Neural progenitor cell (in vitro differentiated cells): Measurements from ENCODE around the gene MGAT3. TPM values are rescaled to one million over a fixed set of nuclear protein-coding genes. Genes with fewer than 3 reads are reported as not detected.

Experiments used
- DNase-seq: peaks from one replicate; pipeline ENCODE4 v3.0.0-alpha.2; 2016; ENCODE audit warnings: low spot score
- H2AFZ ChIP-seq: fragments of 200-600 bp; sonication (generic); replicated peaks from 2 replicates; pipeline ENCODE4 v1.6.1; 2016; ENCODE audit warnings: antibody characterized with exemption
- H3F3A ChIP-seq: fragments of 200-600 bp; sonication (generic); 2 replicates; pipeline ENCODE4 v1.6.1; 2016; ENCODE audit warnings: antibody characterized with exemption, low read depth
- H3K27ac ChIP-seq: fragments of 200-600 bp; sonication (generic); 2 replicates; pipeline ENCODE4 v1.5.1; 2016; ENCODE audit warnings: mild to moderate bottlenecking
- H3K27me3 ChIP-seq: fragments of 200-600 bp; sonication (generic); 2 replicates; pipeline ENCODE4 v1.6.1; 2016; ENCODE audit warnings: mild to moderate bottlenecking, moderate library complexity
- H3K36me3 ChIP-seq: fragments of 200-600 bp; sonication (generic); 2 replicates; pipeline ENCODE4 v1.5.1; 2016
- H3K4me1 ChIP-seq: fragments of 200-600 bp; sonication (generic); 2 replicates; pipeline ENCODE4 v1.6.1; 2016; ENCODE audit warnings: mixed run types
- H3K4me2 ChIP-seq: fragments of 200-600 bp; sonication (generic); 2 replicates; pipeline ENCODE4 v1.6.1; 2016
- H3K4me3 ChIP-seq: fragments of 200-600 bp; sonication (generic); 2 replicates; pipeline ENCODE4 v1.5.1; 2016
- H3K79me2 ChIP-seq: fragments of 200-600 bp; sonication (generic); 2 replicates; pipeline ENCODE4 v1.6.1; 2016; ENCODE audit warnings: low read depth
- H3K9ac ChIP-seq: fragments of 200-600 bp; sonication (generic); 2 replicates; pipeline ENCODE4 v1.6.1; 2016
- H3K9me3 ChIP-seq: fragments of 200-600 bp; sonication (generic); 2 replicates; pipeline ENCODE4 v1.5.1; 2016; ENCODE audit warnings: low read depth
- H4K20me1 ChIP-seq: fragments of 200-600 bp; sonication (generic); 2 replicates; pipeline ENCODE4 v1.6.1; 2016; ENCODE audit warnings: low read depth
- H3K27ac Mint-ChIP-seq: 3 replicates; pipeline ENCODE4 v1.8.0; 2021; ENCODE audit warnings: mixed read lengths
- H3K27me3 Mint-ChIP-seq: 2 replicates; pipeline ENCODE4 v1.8.0; 2022; ENCODE audit warnings: low read depth, mild to moderate bottlenecking, inconsistent platforms, moderate library complexity, mixed read lengths; ENCODE audit not compliant: insufficient read depth
- H3K36me3 Mint-ChIP-seq: 3 replicates; pipeline ENCODE4 v1.8.0; 2021; ENCODE audit warnings: mixed read lengths
- H3K4me1 Mint-ChIP-seq: 3 replicates; pipeline ENCODE4 v1.8.0; 2021; ENCODE audit warnings: mixed read lengths
- H3K4me3 Mint-ChIP-seq: 3 replicates; pipeline ENCODE4 v1.8.0; 2021; ENCODE audit warnings: mild to moderate bottlenecking, moderate library complexity, mixed read lengths
- H3K9me3 Mint-ChIP-seq: 3 replicates; pipeline ENCODE4 v1.8.0; 2020; ENCODE audit warnings: mixed read lengths
- EZH2 ChIP-seq: fragments of 200-600 bp; sonication (generic); IDR thresholded peaks from 2 replicates; pipeline ENCODE4 v1.6.1; 2017; ENCODE audit warnings: antibody characterized with exemption, mild to moderate bottlenecking, moderate library complexity
- EZH2phosphoT487 ChIP-seq: fragments of 200-600 bp; sonication (generic); IDR thresholded peaks from 2 replicates; pipeline ENCODE4 v1.6.1; 2017; ENCODE audit warnings: antibody characterized with exemption
- total RNA-seq: library from RNA; depleted of rRNA; stranded (reverse); fragments of >200 nt; gene quantifications from 2 replicates; pipeline ENCODE4 v1.2.3, GENCODE V29; 2015; ENCODE audit warnings: low replicate concordance
- TF ChIP-seq, protein P1 (sequence below): fragments of 200-600 bp; sonication (generic); IDR thresholded peaks from 2 replicates; pipeline ENCODE4 v1.5.1; 2017; ENCODE audit warnings: antibody characterized with exemption, mild to moderate bottlenecking

Gene MGAT3
- total RNA-seq, 1 donor from 2014 or later: 7.5 TPM

DNA sequence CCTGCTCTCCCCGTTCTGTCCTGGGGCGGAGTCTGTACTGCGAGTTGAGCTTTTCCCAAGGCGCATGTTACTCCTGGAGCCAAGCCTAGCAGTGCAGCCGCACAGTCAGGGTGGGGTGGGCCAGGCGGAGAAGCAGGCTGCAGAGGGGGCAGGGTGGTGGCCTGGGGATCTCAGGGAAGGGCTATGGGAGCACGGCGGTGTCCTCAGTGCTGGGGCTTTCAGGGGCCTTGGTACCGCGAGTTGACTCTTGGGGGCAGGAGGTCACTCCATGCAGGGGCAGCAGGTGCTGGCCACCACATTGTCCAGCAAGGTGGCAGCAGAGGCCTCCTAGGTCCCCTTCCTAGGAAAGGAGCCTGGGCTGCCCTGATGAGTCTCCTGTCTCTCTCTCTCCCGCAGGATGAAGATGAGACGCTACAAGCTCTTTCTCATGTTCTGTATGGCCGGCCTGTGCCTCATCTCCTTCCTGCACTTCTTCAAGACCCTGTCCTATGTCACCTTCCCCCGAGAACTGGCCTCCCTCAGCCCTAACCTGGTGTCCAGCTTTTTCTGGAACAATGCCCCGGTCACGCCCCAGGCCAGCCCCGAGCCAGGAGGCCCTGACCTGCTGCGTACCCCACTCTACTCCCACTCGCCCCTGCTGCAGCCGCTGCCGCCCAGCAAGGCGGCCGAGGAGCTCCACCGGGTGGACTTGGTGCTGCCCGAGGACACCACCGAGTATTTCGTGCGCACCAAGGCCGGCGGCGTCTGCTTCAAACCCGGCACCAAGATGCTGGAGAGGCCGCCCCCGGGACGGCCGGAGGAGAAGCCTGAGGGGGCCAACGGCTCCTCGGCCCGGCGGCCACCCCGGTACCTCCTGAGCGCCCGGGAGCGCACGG is 30.4 kb downstream of the MGAT3 start:
- Mint-ChIP-seq H3K27me3 (peaks cover 9% of the 10 kb centered on the region), H3K36me3 (peaks cover 4% of the 10 kb centered on the region), H3K4me1 (peaks cover 5% of the 10 kb centered on the region), H3K27ac (no peak overlapping the region), H3K9me3 (no peaks in the 10 kb centered on the region), H3K4me3 (no peak overlapping the region)
- no peaks in the 10 kb centered on the region for H3K9me3 ChIP-seq
- H3K79me2 ChIP-seq: no peaks in the 10 kb centered on the region
- H3K4me2 ChIP-seq: no peak overlapping the region
- H3K36me3 ChIP-seq: no peaks in the 10 kb centered on the region
- H3K4me1 ChIP-seq: peaks cover 5% of the 10 kb centered on the region
- H3K27ac ChIP-seq: no peak overlapping the region
- H2AFZ ChIP-seq: no peak overlapping the region
- TF ChIP-seq EZH2phosphoT487: no peak
- no peak for TF ChIP-seq EZH2
- TF ChIP-seq, protein P1, sequence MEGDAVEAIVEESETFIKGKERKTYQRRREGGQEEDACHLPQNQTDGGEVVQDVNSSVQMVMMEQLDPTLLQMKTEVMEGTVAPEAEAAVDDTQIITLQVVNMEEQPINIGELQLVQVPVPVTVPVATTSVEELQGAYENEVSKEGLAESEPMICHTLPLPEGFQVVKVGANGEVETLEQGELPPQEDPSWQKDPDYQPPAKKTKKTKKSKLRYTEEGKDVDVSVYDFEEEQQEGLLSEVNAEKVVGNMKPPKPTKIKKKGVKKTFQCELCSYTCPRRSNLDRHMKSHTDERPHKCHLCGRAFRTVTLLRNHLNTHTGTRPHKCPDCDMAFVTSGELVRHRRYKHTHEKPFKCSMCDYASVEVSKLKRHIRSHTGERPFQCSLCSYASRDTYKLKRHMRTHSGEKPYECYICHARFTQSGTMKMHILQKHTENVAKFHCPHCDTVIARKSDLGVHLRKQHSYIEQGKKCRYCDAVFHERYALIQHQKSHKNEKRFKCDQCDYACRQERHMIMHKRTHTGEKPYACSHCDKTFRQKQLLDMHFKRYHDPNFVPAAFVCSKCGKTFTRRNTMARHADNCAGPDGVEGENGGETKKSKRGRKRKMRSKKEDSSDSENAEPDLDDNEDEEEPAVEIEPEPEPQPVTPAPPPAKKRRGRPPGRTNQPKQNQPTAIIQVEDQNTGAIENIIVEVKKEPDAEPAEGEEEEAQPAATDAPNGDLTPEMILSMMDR: no peak
- peaks cover 24% of the 10 kb centered on the region for H4K20me1 ChIP-seq
- no peak overlapping the region for H3K9ac ChIP-seq
- DNase-seq: no peak
- H3F3A ChIP-seq: no peaks in the 10 kb centered on the region
- H3K27me3 ChIP-seq: no peaks in the 10 kb centered on the region
- H3K4me3 ChIP-seq: no peak overlapping the region

DNA sequence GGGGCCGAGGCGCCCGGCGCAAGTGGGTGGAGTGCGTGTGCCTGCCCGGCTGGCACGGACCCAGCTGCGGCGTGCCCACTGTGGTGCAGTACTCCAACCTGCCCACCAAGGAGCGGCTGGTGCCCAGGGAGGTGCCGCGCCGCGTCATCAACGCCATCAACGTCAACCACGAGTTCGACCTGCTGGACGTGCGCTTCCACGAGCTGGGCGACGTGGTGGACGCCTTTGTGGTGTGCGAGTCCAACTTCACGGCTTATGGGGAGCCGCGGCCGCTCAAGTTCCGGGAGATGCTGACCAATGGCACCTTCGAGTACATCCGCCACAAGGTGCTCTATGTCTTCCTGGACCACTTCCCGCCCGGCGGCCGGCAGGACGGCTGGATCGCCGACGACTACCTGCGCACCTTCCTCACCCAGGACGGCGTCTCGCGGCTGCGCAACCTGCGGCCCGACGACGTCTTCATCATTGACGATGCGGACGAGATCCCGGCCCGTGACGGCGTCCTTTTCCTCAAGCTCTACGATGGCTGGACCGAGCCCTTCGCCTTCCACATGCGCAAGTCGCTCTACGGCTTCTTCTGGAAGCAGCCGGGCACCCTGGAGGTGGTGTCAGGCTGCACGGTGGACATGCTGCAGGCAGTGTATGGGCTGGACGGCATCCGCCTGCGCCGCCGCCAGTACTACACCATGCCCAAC is 31.2 kb downstream of the MGAT3 start:
- no peak for DNase-seq
- Histone ChIP-seq H3K79me2 (no peaks in the 10 kb centered on the region), H2AFZ (no peak overlapping the region), H4K20me1 (peaks cover 16% of the 10 kb centered on the region), H3K4me3 (no peak overlapping the region), H3K4me2 (no peak overlapping the region), H3K27ac (no peak overlapping the region), H3K9ac (no peak overlapping the region), H3K27me3 (no peaks in the 10 kb centered on the region), H3K4me1 (peaks cover 2% of the 10 kb centered on the region), H3K36me3 (no peaks in the 10 kb centered on the region), H3K9me3 (no peaks in the 10 kb centered on the region), H3F3A (no peaks in the 10 kb centered on the region)
- Mint-ChIP-seq H3K4me1 (peaks cover 5% of the 10 kb centered on the region), H3K9me3 (no peaks in the 10 kb centered on the region), H3K36me3 (peaks cover 4% of the 10 kb centered on the region), H3K27ac (no peak overlapping the region), H3K27me3 (peaks cover 9% of the 10 kb centered on the region), H3K4me3 (no peak overlapping the region)
- TF ChIP-seq EZH2: no peak

DNA sequence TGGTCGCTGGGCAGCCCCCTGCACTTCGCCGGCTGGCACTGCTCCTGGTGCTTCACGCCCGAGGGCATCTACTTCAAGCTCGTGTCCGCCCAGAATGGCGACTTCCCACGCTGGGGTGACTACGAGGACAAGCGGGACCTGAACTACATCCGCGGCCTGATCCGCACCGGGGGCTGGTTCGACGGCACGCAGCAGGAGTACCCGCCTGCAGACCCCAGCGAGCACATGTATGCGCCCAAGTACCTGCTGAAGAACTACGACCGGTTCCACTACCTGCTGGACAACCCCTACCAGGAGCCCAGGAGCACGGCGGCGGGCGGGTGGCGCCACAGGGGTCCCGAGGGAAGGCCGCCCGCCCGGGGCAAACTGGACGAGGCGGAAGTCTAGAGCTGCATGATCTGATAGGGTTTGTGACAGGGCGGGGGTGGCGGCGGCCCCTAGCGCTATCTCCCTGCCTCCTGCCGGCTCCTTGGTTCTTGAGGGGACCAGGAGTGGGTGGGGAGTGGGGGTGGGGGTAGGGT is 31.8 kb downstream of the MGAT3 start:
- no peak for DNase-seq
- peaks cover 9% of the 10 kb centered on the region for H3K27me3 Mint-ChIP-seq

More for the DNA sequence above, 31.8 kb downstream of the MGAT3 start:
- Histone ChIP-seq H3K79me2 (no peaks in the 10 kb centered on the region), H3K36me3 (no peaks in the 10 kb centered on the region), H4K20me1 (peaks cover 10% of the 10 kb centered on the region), H3K9ac (no peak overlapping the region), H3F3A (no peaks in the 10 kb centered on the region), H3K4me1 (no peaks in the 10 kb centered on the region), H3K4me2 (no peak overlapping the region), H3K4me3 (no peak overlapping the region), H2AFZ (no peak overlapping the region), H3K27me3 (no peaks in the 10 kb centered on the region), H3K9me3 (no peaks in the 10 kb centered on the region), H3K27ac (no peak overlapping the region)
- no peak overlapping the region for H3K27ac Mint-ChIP-seq
- peaks cover 5% of the 10 kb centered on the region for H3K4me1 Mint-ChIP-seq
- H3K4me3 Mint-ChIP-seq: no peak overlapping the region
- no peaks in the 10 kb centered on the region for H3K9me3 Mint-ChIP-seq
- TF ChIP-seq, protein P1: no peak
- TF ChIP-seq EZH2 (no peak), EZH2phosphoT487 (no peak)
- H3K36me3 Mint-ChIP-seq: peaks cover 4% of the 10 kb centered on the region
